Right atrium auricular region (tissue), 2 donors: Measurements from ENCODE around the gene RYR3. TPM values are rescaled to one million over a fixed set of nuclear protein-coding genes. Genes with fewer than 3 reads are reported as not detected.

Experiments used
- DNase-seq: peaks from one replicate; pipeline ENCODE4 v3.0.0-alpha.2; 2019; ENCODE audit warnings: low spot score
- H3K27ac ChIP-seq, 2 donors: fragments of 200-600 bp; sonication (generic); 1 replicate in 1 of 2; 2 replicates in 1 of 2; pipeline ENCODE4 v1.5.1; 2016 to 2019
- H3K27me3 ChIP-seq, 2 donors: fragments of 200-600 bp; sonication (generic); one replicate each; pipeline versions ENCODE4 v1.5.1 to v1.6.0; 2017 to 2019
- H3K36me3 ChIP-seq: fragments of 200-600 bp; sonication (generic); one replicate; pipeline ENCODE4 v1.5.1; 2016
- H3K4me1 ChIP-seq, 2 donors: fragments of 200-600 bp; sonication (generic); one replicate each; pipeline versions ENCODE4 v1.5.1 to v1.6.0; 2017 to 2019
- H3K4me3 ChIP-seq, 2 donors: fragments of 200-600 bp; sonication (generic); 1 replicate in 1 of 2; 2 replicates in 1 of 2; pipeline ENCODE4 v1.5.1; 2017 to 2019; ENCODE audit warnings: mild to moderate bottlenecking in 1 of 2, moderate library complexity in 1 of 2
- H3K9me3 ChIP-seq, 2 donors: fragments of 200-600 bp; sonication (generic); one replicate each; pipeline ENCODE4 v1.5.1; 2019
- total RNA-seq, 2 donors: library from RNA; depleted of rRNA; stranded (reverse); fragments of >200 nt; gene quantifications; one replicate each; pipeline ENCODE4 v1.1.0, GENCODE V29; 2016
- TF ChIP-seq, protein P1 (sequence below), 2 donors: fragments of 200-600 bp; sonication (generic); IDR thresholded peaks; one replicate each; pipeline ENCODE4 v1.5.1; 2019; ENCODE audit warnings: antibody characterized with exemption in 2 of 2

The RYR3 gene
- total RNA-seq, 2 donors from 2014 or later, result 0.08 to 0.11 TPM

- TF ChIP-seq, protein P1, sequence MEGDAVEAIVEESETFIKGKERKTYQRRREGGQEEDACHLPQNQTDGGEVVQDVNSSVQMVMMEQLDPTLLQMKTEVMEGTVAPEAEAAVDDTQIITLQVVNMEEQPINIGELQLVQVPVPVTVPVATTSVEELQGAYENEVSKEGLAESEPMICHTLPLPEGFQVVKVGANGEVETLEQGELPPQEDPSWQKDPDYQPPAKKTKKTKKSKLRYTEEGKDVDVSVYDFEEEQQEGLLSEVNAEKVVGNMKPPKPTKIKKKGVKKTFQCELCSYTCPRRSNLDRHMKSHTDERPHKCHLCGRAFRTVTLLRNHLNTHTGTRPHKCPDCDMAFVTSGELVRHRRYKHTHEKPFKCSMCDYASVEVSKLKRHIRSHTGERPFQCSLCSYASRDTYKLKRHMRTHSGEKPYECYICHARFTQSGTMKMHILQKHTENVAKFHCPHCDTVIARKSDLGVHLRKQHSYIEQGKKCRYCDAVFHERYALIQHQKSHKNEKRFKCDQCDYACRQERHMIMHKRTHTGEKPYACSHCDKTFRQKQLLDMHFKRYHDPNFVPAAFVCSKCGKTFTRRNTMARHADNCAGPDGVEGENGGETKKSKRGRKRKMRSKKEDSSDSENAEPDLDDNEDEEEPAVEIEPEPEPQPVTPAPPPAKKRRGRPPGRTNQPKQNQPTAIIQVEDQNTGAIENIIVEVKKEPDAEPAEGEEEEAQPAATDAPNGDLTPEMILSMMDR (IDR thresholded peaks at IDR 0.05), result no peak
- no peaks in the 10 kb centered on the region for H3K27me3 ChIP-seq
- H3K4me3 ChIP-seq, result no peak overlapping the region
- no peaks in the 10 kb centered on the region for H3K4me1 ChIP-seq
- H3K9me3 ChIP-seq, result no peaks in the 10 kb centered on the region
- no peak overlapping the region for H3K27ac ChIP-seq
- no peak for DNase-seq
- no peaks in the 10 kb centered on the region for H3K36me3 ChIP-seq
These were observed 572.2 kb downstream of the RYR3 start for GRCh38 chr15:33882921-33883320.

GRCh38 chr15:33888176-33888575, 577.4 kb downstream of the RYR3 start:
- TF ChIP-seq, protein P1 (IDR thresholded peaks at IDR 0.05), result no peak
- H3K27ac ChIP-seq, result no peak overlapping the region
- no peaks in the 10 kb centered on the region for H3K9me3 ChIP-seq
- no peaks in the 10 kb centered on the region for H3K36me3 ChIP-seq
- H3K27me3 ChIP-seq, result no peaks in the 10 kb centered on the region
- DNase-seq, result no peak
- H3K4me1 ChIP-seq, result no peaks in the 10 kb centered on the region
- no peak overlapping the region for H3K4me3 ChIP-seq

DNA sequence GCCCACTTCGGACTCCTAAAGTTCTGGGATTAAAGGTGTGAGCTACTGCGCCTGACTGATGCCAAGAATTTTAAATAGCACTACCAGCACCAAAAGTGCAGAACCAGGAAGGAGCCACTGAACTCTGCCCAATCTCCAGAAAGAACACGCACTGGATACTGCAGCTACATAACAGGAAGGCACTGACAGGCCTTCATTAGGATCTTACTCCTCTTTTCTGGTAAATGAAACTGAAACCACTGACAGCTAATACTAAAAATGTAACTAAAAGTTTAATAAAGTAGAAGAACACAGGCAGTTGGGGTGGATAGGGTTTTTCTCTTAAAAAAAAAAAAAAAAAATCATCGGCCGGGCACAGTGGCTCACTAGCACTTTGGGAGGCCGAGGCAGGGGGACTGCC, 583.4 kb downstream of the RYR3 start:
- Histone ChIP-seq H3K27me3 (no peaks in the 10 kb centered on the region), H3K4me3 (no peak overlapping the region), H3K27ac (no peak overlapping the region), H3K4me1 (no peaks in the 10 kb centered on the region), H3K36me3 (no peaks in the 10 kb centered on the region), H3K9me3 (no peaks in the 10 kb centered on the region)
- TF ChIP-seq, protein P1 (IDR thresholded peaks at IDR 0.05), result no peak
- DNase-seq, result no peak

DNA sequence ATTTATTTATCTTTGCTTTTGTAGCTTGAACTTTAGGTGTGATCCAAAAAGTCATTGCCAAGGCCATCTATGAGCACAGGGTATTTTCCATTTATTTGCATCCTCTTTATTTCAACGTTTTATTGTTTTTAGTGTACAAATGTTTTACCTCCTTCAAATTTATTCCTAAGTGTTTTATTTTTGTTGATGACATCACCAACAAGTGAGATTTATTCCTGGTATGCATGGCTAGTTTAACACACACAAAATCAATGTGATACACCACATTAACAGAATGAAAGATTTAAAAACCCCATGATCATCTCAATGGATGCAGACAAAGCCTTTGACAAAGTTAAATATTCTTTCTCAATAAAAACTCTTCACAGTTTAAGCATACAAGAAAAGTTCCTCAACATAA, 591.3 kb downstream of the RYR3 start:
- no peaks in the 10 kb centered on the region for H3K27me3 ChIP-seq
- no peaks in the 10 kb centered on the region for H3K9me3 ChIP-seq
- TF ChIP-seq, protein P1 (IDR thresholded peaks at IDR 0.05), result no peak
- H3K4me3 ChIP-seq, result no peak overlapping the region
- H3K36me3 ChIP-seq, result no peaks in the 10 kb centered on the region
- no peaks in the 10 kb centered on the region for H3K4me1 ChIP-seq
- no peak for DNase-seq
- H3K27ac ChIP-seq, result no peak overlapping the region

DNA sequence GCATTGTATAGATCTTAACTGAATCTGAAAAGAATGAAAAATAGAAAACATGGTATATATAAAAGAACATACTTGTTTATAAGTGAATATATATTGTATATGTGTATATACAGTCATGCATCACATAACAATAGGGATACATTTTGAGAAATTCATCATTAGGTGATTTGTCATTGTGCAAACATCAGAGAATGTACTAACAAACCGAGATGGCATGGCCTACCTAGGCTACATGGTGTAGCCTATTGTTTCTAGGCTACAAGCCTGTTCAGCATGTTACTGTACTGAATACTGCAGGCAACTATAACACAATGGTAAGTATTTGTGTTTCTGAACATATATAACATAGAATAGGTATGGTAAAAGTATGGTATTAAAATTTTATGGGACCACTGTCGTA, 592.9 kb downstream of the RYR3 start:
- no peak for DNase-seq
- Histone ChIP-seq H3K27ac (no peak overlapping the region), H3K27me3 (no peaks in the 10 kb centered on the region), H3K4me3 (no peak overlapping the region), H3K4me1 (no peaks in the 10 kb centered on the region), H3K9me3 (no peaks in the 10 kb centered on the region), H3K36me3 (no peaks in the 10 kb centered on the region)
- TF ChIP-seq, protein P1 (IDR thresholded peaks at IDR 0.05), result no peak

DNA sequence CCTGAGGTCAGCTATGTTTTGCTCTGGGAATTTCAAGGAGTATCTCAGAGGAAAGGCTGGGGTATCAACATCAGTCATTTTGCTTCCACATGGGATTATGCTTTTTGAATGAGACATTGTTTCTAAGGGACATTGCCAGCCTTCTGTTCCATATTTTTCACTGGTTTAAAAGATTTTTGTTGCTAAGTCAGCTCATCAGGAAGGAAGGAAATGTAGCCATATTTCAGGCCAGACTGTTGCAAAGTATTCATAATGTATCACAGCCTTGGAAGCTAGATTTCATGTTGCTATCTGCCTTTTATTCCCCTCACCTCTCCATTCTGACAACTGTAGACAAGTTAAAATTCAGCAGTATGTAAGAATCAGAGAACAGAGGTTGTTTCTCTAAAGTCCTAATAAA, 596.6 kb downstream of the RYR3 start:
- no peaks in the 10 kb centered on the region for H3K9me3 ChIP-seq
- no peaks in the 10 kb centered on the region for H3K27me3 ChIP-seq
- H3K4me3 ChIP-seq, result no peak overlapping the region
- DNase-seq, result no peak
- TF ChIP-seq, protein P1 (IDR thresholded peaks at IDR 0.05), result no peak
- H3K36me3 ChIP-seq, result no peaks in the 10 kb centered on the region
- no peaks in the 10 kb centered on the region for H3K4me1 ChIP-seq
- no peak overlapping the region for H3K27ac ChIP-seq
